H1 (cell line): ENCODE data around the gene CNNM2. TPM values are rescaled to one million over a fixed set of nuclear protein-coding genes. Genes with fewer than 3 reads are reported as not detected.
A peak's percentile ranks its signal among the peaks of the same experiment; 100 is the strongest.

Experiments
- CTCF ChIA-PET: fragments of 300-600 bp; sonication (Branson Sonifier 250); formaldehyde crosslinking; loops from one replicate; lab custom pipeline; 2021; ENCODE audit not compliant: partially characterized antibody; lab: Charles Lee
- POLR2A ChIA-PET: fragments of 300-600 bp; sonication (Branson Sonifier 250); formaldehyde crosslinking; loops from one replicate; lab custom pipeline; 2021; ENCODE audit warnings: inconsistent platforms; ENCODE audit not compliant: partially characterized antibody; lab: Charles Lee
- DNase-seq, 2 experiments: peaks; one replicate each; pipeline versions ENCODE4 v3.0.0 to v3.0.0-alpha.2; 2010 to 2022; ENCODE audit warnings: low spot score in 2 of 2, low read depth in 1 of 2, mixed read lengths in 1 of 2
- FAIRE-seq: peaks from 2 replicates; lab custom pipeline; 2011; peaks lifted over from hg19 to GRCh38; lab: Jason Lieb, UNC
- H2AFZ ChIP-seq: 2 replicates; pipeline ENCODE4 v1.8.1; 2012; ENCODE audit warnings: low read length, inconsistent platforms
- H2AK5ac ChIP-seq: 2 replicates; pipeline ENCODE4 v1.6.1; 2013; ENCODE audit warnings: low read depth, low read length
- H2BK120ac ChIP-seq: replicated peaks from 2 replicates; pipeline ENCODE3; 2013; ENCODE audit warnings: low read depth, low read length, inconsistent platforms
- H2BK12ac ChIP-seq: 2 replicates; pipeline ENCODE4 v1.6.1; 2013; ENCODE audit warnings: low read depth, low read length
- H2BK15ac ChIP-seq: 2 replicates; pipeline ENCODE4 v1.6.1; 2013; ENCODE audit warnings: low read length
- H2BK20ac ChIP-seq: 2 replicates; pipeline ENCODE4 v1.6.1; 2013; ENCODE audit warnings: low read length
- H2BK5ac ChIP-seq: 2 replicates; pipeline ENCODE4 v1.6.1; 2013; ENCODE audit warnings: low read depth, low read length
- H3K14ac ChIP-seq: 2 replicates; pipeline ENCODE4 v1.6.1; 2013; ENCODE audit warnings: inconsistent platforms; ENCODE audit not compliant: insufficient read length
- H3K18ac ChIP-seq: 2 replicates; pipeline ENCODE4 v1.6.1; 2013; ENCODE audit warnings: low read length; ENCODE audit errors: extremely low read depth
- H3K23ac ChIP-seq: 2 replicates; pipeline ENCODE4 v1.6.1; 2013; ENCODE audit warnings: inconsistent platforms; ENCODE audit not compliant: insufficient read length
- H3K23me2 ChIP-seq: 2 replicates; pipeline ENCODE4 v1.6.1; 2013; ENCODE audit warnings: low read depth, low read length
- H3K27ac ChIP-seq: 2 replicates; pipeline ENCODE4 v1.6.1; 2011; ENCODE audit warnings: low read depth, low read length, inconsistent platforms
- H3K27me3 ChIP-seq, 4 experiments: replicated peaks in 1 of 4; 1 replicate in 1 of 4; 2 replicates in 3 of 4; pipeline versions ENCODE4 v1.6.1 to v1.8.1; 2011 to 2013; ENCODE audit warnings: low read length in 3 of 4, mild to moderate bottlenecking in 3 of 4, inconsistent platforms in 2 of 4, mixed read lengths in 2 of 4, moderate library complexity in 1 of 4; ENCODE audit not compliant: control insufficient read depth in 3 of 4, insufficient read depth in 3 of 4; ENCODE audit errors: extremely low read depth in 1 of 4
- H3K36me3 ChIP-seq, 4 experiments: 2 replicates each; pipeline versions ENCODE4 v1.6.1 to v1.8.1; 2011 to 2013; ENCODE audit warnings: mild to moderate bottlenecking in 4 of 4, low read length in 3 of 4, moderate library complexity in 2 of 4, control low read depth in 1 of 4, inconsistent platforms in 1 of 4; ENCODE audit not compliant: insufficient read depth in 4 of 4, control insufficient read depth in 2 of 4
- H3K4ac ChIP-seq: replicated peaks from 2 replicates; pipeline ENCODE3; 2013; ENCODE audit warnings: low read length, low read depth, mixed read lengths, inconsistent platforms; ENCODE audit not compliant: insufficient read length
- H3K4me1 ChIP-seq, 4 experiments: replicated peaks in 1 of 4; 1 replicate in 1 of 4; 2 replicates in 3 of 4; pipeline versions ENCODE4 v1.6.1 to v1.8.1; 2011 to 2013; ENCODE audit warnings: low read length in 3 of 4, inconsistent platforms in 2 of 4, mixed read lengths in 1 of 4; ENCODE audit not compliant: insufficient read depth in 4 of 4, control insufficient read depth in 3 of 4
- H3K4me2 ChIP-seq, 2 experiments: 2 replicates each; pipeline versions ENCODE4 v1.6.1 to v1.8.1; 2011 to 2013; ENCODE audit warnings: low read depth in 2 of 2, low read length in 2 of 2, control low read depth in 1 of 2, inconsistent platforms in 1 of 2, mild to moderate bottlenecking in 1 of 2; ENCODE audit not compliant: insufficient read depth in 1 of 2
- H3K4me3 ChIP-seq, 4 experiments: fragments of 200-600, 300-600 bp in 1 of 4; sonication (generic), shearing (Covaris generic), sonication (Bioruptor Twin) in 1 of 4; 2 replicates each; pipeline versions ENCODE4 v1.5.1 to v1.8.1; 2011 to 2016; ENCODE audit warnings: low read length in 4 of 4, low read depth in 3 of 4, control low read depth in 2 of 4, inconsistent platforms in 2 of 4, mild to moderate bottlenecking in 2 of 4, mixed read lengths in 1 of 4, moderate library complexity in 1 of 4; ENCODE audit not compliant: insufficient read depth in 2 of 4; ENCODE audit errors: extremely low read depth in 1 of 4
- H3K56ac ChIP-seq: replicated peaks from 2 replicates; pipeline ENCODE3; 2013; ENCODE audit warnings: low read depth, mild to moderate bottlenecking, mixed read lengths, low read length, inconsistent platforms; ENCODE audit not compliant: insufficient read length
- H3K79me1 ChIP-seq: 2 replicates; pipeline ENCODE4 v1.6.1; 2013; ENCODE audit warnings: low read depth, low read length, control low read depth
- H3K79me2 ChIP-seq, 2 experiments: 2 replicates each; pipeline versions ENCODE4 v1.6.1 to v1.8.1; 2012 to 2013; ENCODE audit warnings: low read length in 2 of 2, mild to moderate bottlenecking in 2 of 2, inconsistent platforms in 1 of 2; ENCODE audit not compliant: insufficient read depth in 2 of 2, control insufficient read depth in 1 of 2
- H3K9ac ChIP-seq, 4 experiments: replicated peaks in 1 of 4; 1 replicate in 1 of 4; 2 replicates in 3 of 4; pipeline versions ENCODE4 v1.6.1 to v1.8.1; 2011 to 2013; ENCODE audit warnings: low read depth in 3 of 4, low read length in 3 of 4, control low read depth in 2 of 4, mild to moderate bottlenecking in 2 of 4, moderate library complexity in 2 of 4, inconsistent platforms in 1 of 4; ENCODE audit errors: extremely low read depth in 1 of 4
- H3K9me3 ChIP-seq, 2 experiments: 2 replicates each; pipeline versions ENCODE4 v1.6.1 to v1.8.1; 2012 to 2013; ENCODE audit warnings: mild to moderate bottlenecking in 2 of 2, moderate library complexity in 2 of 2, control low read depth in 1 of 2, inconsistent platforms in 1 of 2, low read depth in 1 of 2, low read length in 1 of 2, mixed read lengths in 1 of 2; ENCODE audit not compliant: insufficient read depth in 2 of 2
- H4K20me1 ChIP-seq, 2 experiments: replicated peaks in 1 of 2; 2 replicates each; pipeline versions ENCODE3 to v1.8.1; 2011 to 2013; ENCODE audit warnings: inconsistent platforms in 2 of 2, low read length in 2 of 2, mild to moderate bottlenecking in 1 of 2; ENCODE audit not compliant: insufficient read depth in 2 of 2, control insufficient read depth in 1 of 2
- H4K5ac ChIP-seq: 2 replicates; pipeline ENCODE4 v1.6.1; 2013; ENCODE audit warnings: low read length, low read depth, mixed read lengths, inconsistent platforms; ENCODE audit not compliant: insufficient read length
- H4K8ac ChIP-seq: 2 replicates; pipeline ENCODE4 v1.8.0; 2013; ENCODE audit warnings: mild to moderate bottlenecking, moderate library complexity, low read length, inconsistent platforms; ENCODE audit not compliant: insufficient read depth; ENCODE audit errors: extremely low read depth
- H4K91ac ChIP-seq: replicated peaks from 2 replicates; pipeline ENCODE3; 2013; ENCODE audit warnings: low read length, mixed read lengths, inconsistent platforms; ENCODE audit not compliant: insufficient read length
- HDAC2 ChIP-seq, 2 experiments: fragments of 300-600 bp in 1 of 2; sonication (generic) in 1 of 2; IDR thresholded peaks; 2 replicates each; pipeline ENCODE4 v1.6.1; 2011 to 2012; ENCODE audit warnings: low read depth in 2 of 2, low read length in 2 of 2, mild to moderate bottlenecking in 2 of 2, moderate library complexity in 2 of 2, borderline replicate concordance in 1 of 2, inconsistent platforms in 1 of 2
- RAD21 ChIP-seq, 2 experiments: IDR thresholded peaks in 1 of 2; conservative IDR thresholded peaks in 1 of 2; 2 replicates each; pipeline ENCODE4 v1.6.1; 2011; ENCODE audit warnings: low read depth in 2 of 2, low read length in 2 of 2, improper control_type of control experiment in 1 of 2, inconsistent platforms in 1 of 2, mild to moderate bottlenecking in 1 of 2, moderate library complexity in 1 of 2
- RBBP5 ChIP-seq: IDR thresholded peaks from 2 replicates; pipeline ENCODE4 v1.7.1; 2012; ENCODE audit warnings: low read depth, mild to moderate bottlenecking, inconsistent platforms, low read length, moderate library complexity, borderline replicate concordance
- RXRA ChIP-seq: IDR thresholded peaks from 2 replicates; pipeline ENCODE4 v1.6.1; 2011; ENCODE audit warnings: low read depth, mild to moderate bottlenecking, low read length, moderate library complexity; ENCODE audit not compliant: insufficient read depth
- SRF ChIP-seq: IDR thresholded peaks from 2 replicates; pipeline ENCODE4 v1.6.1; 2011; ENCODE audit warnings: mild to moderate bottlenecking, low read depth, low read length, moderate library complexity
- TCF12 ChIP-seq: IDR thresholded peaks from 2 replicates; pipeline ENCODE4 v1.6.1; 2011; ENCODE audit warnings: low read depth, mild to moderate bottlenecking, low read length
- WGBS, 2 experiments: shearing (Covaris generic) in 1 of 2; methylation state at CpG; one replicate each; pipeline versions ENCODE4 v1.1.6 to v1.1.7; 2013 to 2015; ENCODE audit warnings: low lambda C conversion rate in 2 of 2, mixed read lengths in 2 of 2, inconsistent platforms in 1 of 2, low coverage in 1 of 2, missing lambda C conversion rate in 1 of 2; ENCODE audit not compliant: insufficient replicate concordance in 2 of 2, insufficient coverage in 1 of 2, insufficient read length in 1 of 2; ENCODE audit errors: extremely low coverage in 1 of 2, missing lambda C conversion rate in 1 of 2; 5-methylcytosine and 5-hydroxymethylcytosine counted together
- polyA plus RNA-seq, 7 experiments: library from polyadenylated mRNA; depleted of rRNA in 3 of 7; stranded (reverse) in 5 of 7; unstranded in 2 of 7; fragments of >200 nt in 5 of 7; fragments of 200-250 nt in 2 of 7; gene quantifications; 1 replicate in 5 of 7; 2 replicates in 1 of 7; 4 replicates in 1 of 7; pipeline versions ENCODE4 v1.2.1 to v1.2.3, GENCODE V29; 2011 to 2013; ENCODE audit warnings: missing spikeins in 2 of 7, mixed read lengths in 2 of 7
- total RNA-seq: library from RNA; stranded (reverse); fragmentation: NEBNext Ultra II Directional; extraction: Animal tissue kit (Norgen Biotek cat#: 25700); gene quantifications from 2 replicates; pipeline ENCODE4 v1.2.1, GENCODE V29; 2021

The CNNM2 gene
- total and polyA plus RNA-seq, 2 of the 8 experiments (the other 6 are each of a cell fraction or from before 2014, with no cell fraction given) = 7.3 to 23.6 TPM

GRCh38 chr10:103102195-103102594 lies 184.1 kb downstream of the CNNM2 start:
- peaks cover 2 to 40% (median 9%) of the 10 kb centered on the region in 4 experiments; a peak in 6 of 8 replicates for H3K36me3 ChIP-seq
- H3K9ac ChIP-seq = peak overlapping the region in 1 of 4 experiments; percentile 13; a peak in 1 of 7 replicates
- peaks cover 0 to 4% (median 0%) of the 10 kb centered on the region in 4 experiments; a peak in 1 of 7 replicates for H3K4me1 ChIP-seq

More at GRCh38 chr10:103102195-103102594, 184.1 kb downstream of the CNNM2 start:
- Histone ChIP-seq H3K79me2 (no peaks in the 10 kb centered on the region), H2BK12ac (no peak overlapping the region), H3K56ac (no peak overlapping the region), H2BK20ac (no peak overlapping the region), H3K4me3 (no peak overlapping the region), H3K4ac (no peak overlapping the region), H4K5ac (no peak overlapping the region), H2AFZ (no peak overlapping the region), H3K27me3 (no peaks in the 10 kb centered on the region), H4K20me1 (peaks cover 0 to 1% of the 10 kb centered on the region in 2 experiments), H2BK5ac (no peak overlapping the region), H2AK5ac (no peak overlapping the region), H3K4me2 (no peak overlapping the region), H3K18ac (no peak overlapping the region), H3K9me3 (no peaks in the 10 kb centered on the region), H3K27ac (no peak overlapping the region), H4K8ac (no peak overlapping the region), H3K23ac (no peak overlapping the region), H3K14ac (no peak overlapping the region), H4K91ac (no peak overlapping the region), H2BK15ac (no peak overlapping the region), H3K79me1 (no peaks in the 10 kb centered on the region), H3K23me2 (no peaks in the 10 kb centered on the region), H2BK120ac (no peak overlapping the region)
- 77% methylated on average over 3 of the region's 3 CpGs; no CpG with 5 or more reads in 1 of the 2 experiments for WGBS, 2 experiments
- CTCF ChIA-PET = interaction anchor here (1.0 to 2.3 kb wide), 4 partner anchors 137 to 184 kb away, joined by 3 to 12 read pairs (median 6); partner anchors contain the start of gene CNNM2
- DNase-seq (no peak), FAIRE-seq (no peak)
- POLR2A ChIA-PET = no interaction called here
- TF ChIP-seq HDAC2 (IDR thresholded peaks at IDR 0.05; ENCODE audit: borderline replicate concordance in 1 of 2, low read depth in 2 of 2, low read length in 2 of 2) (no peak), SRF (no peak), RAD21 (IDR thresholded peaks at IDR 0.05 in 1 of 2, conservative IDR thresholded peaks at IDR 0.05 in 1 of 2; ENCODE audit: low read depth in 2 of 2, low read length in 2 of 2) (no peak), TCF12 (no peak), RBBP5 (no peak), RXRA (no peak)
